T-helper 1 cell treated with Interleukin-12 subunit alpha and Interleukin-12 subunit beta and Interleukin-4 antibody, amounts not matched to agents 30 μg/mL and 1 μg/mL, for 36 hours (primary cell): ENCODE results near the gene YBX1.
"Not testable (repeated sequence)": the region's sequence is repeated elsewhere in the genome, so short reads cannot be mapped to it uniquely, and the experiment has no call there.

Experiments
- H3K27ac Mint-ChIP-seq: one replicate; pipeline ENCODE4 v1.8.0; 2021; ENCODE audit warnings: mild to moderate bottlenecking, mixed read lengths
- H3K27me3 Mint-ChIP-seq: one replicate; pipeline ENCODE4 v1.8.0; 2021; ENCODE audit warnings: low read depth, mixed read lengths
- H3K36me3 Mint-ChIP-seq: one replicate; pipeline ENCODE4 v1.8.0; 2021; ENCODE audit warnings: low read depth, mixed read lengths
- H3K4me1 Mint-ChIP-seq: one replicate; pipeline ENCODE4 v1.8.0; 2021; ENCODE audit warnings: low read depth, mixed read lengths
- H3K4me3 Mint-ChIP-seq: one replicate; pipeline ENCODE4 v1.8.0; 2021; ENCODE audit warnings: mild to moderate bottlenecking, moderate library complexity, mixed read lengths
- H3K9me3 Mint-ChIP-seq: one replicate; pipeline ENCODE4 v1.8.0; 2021; ENCODE audit warnings: mixed read lengths

Gene YBX1

GRCh38 chr1:42712808-42713207, 30.6 kb downstream of the YBX1 start:
- Mint-ChIP-seq H3K36me3 (peaks cover 56% of the 10 kb centered on the region), H3K9me3 (peaks cover 27% of the 10 kb centered on the region)
- H3K27me3 Mint-ChIP-seq, H3K27ac Mint-ChIP-seq, H3K4me3 Mint-ChIP-seq, H3K4me1 Mint-ChIP-seq: not testable (repeated sequence)

- peaks cover 27% of the 10 kb centered on the region for H3K9me3 Mint-ChIP-seq
- H3K36me3 Mint-ChIP-seq: peaks cover 55% of the 10 kb centered on the region
- H3K27me3 Mint-ChIP-seq: no peaks in the 10 kb centered on the region
- peaks cover 2% of the 10 kb centered on the region for H3K4me1 Mint-ChIP-seq
- no peak overlapping the region for H3K4me3 Mint-ChIP-seq
- H3K27ac Mint-ChIP-seq: no peak overlapping the region
Measured at GRCh38 chr1:42713293-42713692, 31.1 kb downstream of the YBX1 start.

- not testable (repeated sequence) for H3K27ac Mint-ChIP-seq, H3K27me3 Mint-ChIP-seq, H3K4me1 Mint-ChIP-seq, H3K4me3 Mint-ChIP-seq
- H3K9me3 Mint-ChIP-seq: peaks cover 27% of the 10 kb centered on the region
- H3K36me3 Mint-ChIP-seq: peaks cover 55% of the 10 kb centered on the region
Measured at GRCh38 chr1:42714441-42714840, 32.2 kb downstream of the YBX1 start.

GRCh38 chr1:42720868-42721267, 38.6 kb downstream of the YBX1 start:
- H3K36me3 Mint-ChIP-seq: peaks cover 13% of the 10 kb centered on the region
- H3K9me3 Mint-ChIP-seq: no peaks in the 10 kb centered on the region
- H3K27ac Mint-ChIP-seq: no peak overlapping the region
- no peak overlapping the region for H3K4me3 Mint-ChIP-seq
- no peaks in the 10 kb centered on the region for H3K4me1 Mint-ChIP-seq
- peaks cover 3% of the 10 kb centered on the region for H3K27me3 Mint-ChIP-seq

- no peak overlapping the region for H3K4me3 Mint-ChIP-seq
Measured at GRCh38 chr1:42721926-42722325, 39.7 kb downstream of the YBX1 start.

GRCh38 chr1:42722403-42722802, 40.2 kb downstream of the YBX1 start:
- H3K27ac Mint-ChIP-seq, H3K9me3 Mint-ChIP-seq, H3K36me3 Mint-ChIP-seq, H3K4me1 Mint-ChIP-seq, H3K4me3 Mint-ChIP-seq, H3K27me3 Mint-ChIP-seq: not testable (repeated sequence)

More at GRCh38 chr1:42721926-42722325, 39.7 kb downstream of the YBX1 start:
- Mint-ChIP-seq H3K36me3 (peaks cover 10% of the 10 kb centered on the region), H3K27ac (no peak overlapping the region), H3K4me1 (no peaks in the 10 kb centered on the region), H3K27me3 (peaks cover 3% of the 10 kb centered on the region), H3K9me3 (no peaks in the 10 kb centered on the region)

- no peak overlapping the region for H3K27ac Mint-ChIP-seq
Measured at GRCh38 chr1:42723511-42723910, 41.3 kb downstream of the YBX1 start.

GRCh38 chr1:42725820-42726219, 43.6 kb downstream of the YBX1 start:
- not testable (repeated sequence) for H3K27me3 Mint-ChIP-seq, H3K36me3 Mint-ChIP-seq, H3K4me3 Mint-ChIP-seq, H3K9me3 Mint-ChIP-seq, H3K4me1 Mint-ChIP-seq, H3K27ac Mint-ChIP-seq

More at GRCh38 chr1:42723511-42723910, 41.3 kb downstream of the YBX1 start:
- no peaks in the 10 kb centered on the region for H3K4me1 Mint-ChIP-seq
- H3K27me3 Mint-ChIP-seq: peaks cover 3% of the 10 kb centered on the region
- H3K36me3 Mint-ChIP-seq: peaks cover 3% of the 10 kb centered on the region
- H3K9me3 Mint-ChIP-seq: no peaks in the 10 kb centered on the region
- no peak overlapping the region for H3K4me3 Mint-ChIP-seq

GRCh38 chr1:42730002-42730401, 47.8 kb downstream of the YBX1 start:
- H3K4me3 Mint-ChIP-seq: no peak overlapping the region
- H3K4me1 Mint-ChIP-seq: no peaks in the 10 kb centered on the region
- H3K27me3 Mint-ChIP-seq: no peaks in the 10 kb centered on the region
- H3K27ac Mint-ChIP-seq: no peak overlapping the region
- H3K9me3 Mint-ChIP-seq: no peaks in the 10 kb centered on the region
- H3K36me3 Mint-ChIP-seq: no peaks in the 10 kb centered on the region

GRCh38 chr1:42730988-42731387, 48.8 kb downstream of the YBX1 start:
- no peaks in the 10 kb centered on the region for H3K4me1 Mint-ChIP-seq
- no peak overlapping the region for H3K27ac Mint-ChIP-seq
- no peaks in the 10 kb centered on the region for H3K9me3 Mint-ChIP-seq
- no peaks in the 10 kb centered on the region for H3K36me3 Mint-ChIP-seq
- no peak overlapping the region for H3K4me3 Mint-ChIP-seq
- H3K27me3 Mint-ChIP-seq: no peaks in the 10 kb centered on the region

- H3K9me3 Mint-ChIP-seq: no peaks in the 10 kb centered on the region
- H3K27ac Mint-ChIP-seq: no peak overlapping the region
- H3K36me3 Mint-ChIP-seq: no peaks in the 10 kb centered on the region
- H3K4me3 Mint-ChIP-seq: no peak overlapping the region
- H3K4me1 Mint-ChIP-seq: no peaks in the 10 kb centered on the region
- no peaks in the 10 kb centered on the region for H3K27me3 Mint-ChIP-seq
Measured at GRCh38 chr1:42731585-42731984, 49.4 kb downstream of the YBX1 start.

GRCh38 chr1:42732126-42732680, 50.0 kb downstream of the YBX1 start:
- H3K4me1 Mint-ChIP-seq: peaks cover 4% of the 10 kb centered on the region
- no peaks in the 10 kb centered on the region for H3K36me3 Mint-ChIP-seq
- H3K27me3 Mint-ChIP-seq: no peaks in the 10 kb centered on the region
- H3K9me3 Mint-ChIP-seq: no peaks in the 10 kb centered on the region
- no peak overlapping the region for H3K27ac Mint-ChIP-seq
- no peak overlapping the region for H3K4me3 Mint-ChIP-seq

- H3K27ac Mint-ChIP-seq: no peak overlapping the region
- no peak overlapping the region for H3K4me3 Mint-ChIP-seq
- no peaks in the 10 kb centered on the region for H3K36me3 Mint-ChIP-seq
- no peaks in the 10 kb centered on the region for H3K27me3 Mint-ChIP-seq
- no peaks in the 10 kb centered on the region for H3K9me3 Mint-ChIP-seq
- H3K4me1 Mint-ChIP-seq: peaks cover 7% of the 10 kb centered on the region
Measured at GRCh38 chr1:42733415-42734200, 51.4 kb downstream of the YBX1 start.

GRCh38 chr1:42734201-42735035, 52.2 kb downstream of the YBX1 start:
- H3K4me3 Mint-ChIP-seq: no peak overlapping the region
- no peak overlapping the region for H3K27ac Mint-ChIP-seq
- peaks cover 7% of the 10 kb centered on the region for H3K4me1 Mint-ChIP-seq
- H3K9me3 Mint-ChIP-seq: no peaks in the 10 kb centered on the region
- no peaks in the 10 kb centered on the region for H3K36me3 Mint-ChIP-seq
- H3K27me3 Mint-ChIP-seq: no peaks in the 10 kb centered on the region

- Mint-ChIP-seq H3K27ac (no peak overlapping the region), H3K4me1 (peaks cover 7% of the 10 kb centered on the region), H3K36me3 (no peaks in the 10 kb centered on the region), H3K9me3 (no peaks in the 10 kb centered on the region), H3K27me3 (no peaks in the 10 kb centered on the region), H3K4me3 (no peak overlapping the region)
Measured at GRCh38 chr1:42735056-42735455, 52.8 kb downstream of the YBX1 start.
